ENCODE data around the gene DNM1.

The DNM1 gene

GRCh38 chr9:128167209-128167608, 36.0 kb upstream of the DNM1 start:
- TF ChIP-seq, protein P1, sequence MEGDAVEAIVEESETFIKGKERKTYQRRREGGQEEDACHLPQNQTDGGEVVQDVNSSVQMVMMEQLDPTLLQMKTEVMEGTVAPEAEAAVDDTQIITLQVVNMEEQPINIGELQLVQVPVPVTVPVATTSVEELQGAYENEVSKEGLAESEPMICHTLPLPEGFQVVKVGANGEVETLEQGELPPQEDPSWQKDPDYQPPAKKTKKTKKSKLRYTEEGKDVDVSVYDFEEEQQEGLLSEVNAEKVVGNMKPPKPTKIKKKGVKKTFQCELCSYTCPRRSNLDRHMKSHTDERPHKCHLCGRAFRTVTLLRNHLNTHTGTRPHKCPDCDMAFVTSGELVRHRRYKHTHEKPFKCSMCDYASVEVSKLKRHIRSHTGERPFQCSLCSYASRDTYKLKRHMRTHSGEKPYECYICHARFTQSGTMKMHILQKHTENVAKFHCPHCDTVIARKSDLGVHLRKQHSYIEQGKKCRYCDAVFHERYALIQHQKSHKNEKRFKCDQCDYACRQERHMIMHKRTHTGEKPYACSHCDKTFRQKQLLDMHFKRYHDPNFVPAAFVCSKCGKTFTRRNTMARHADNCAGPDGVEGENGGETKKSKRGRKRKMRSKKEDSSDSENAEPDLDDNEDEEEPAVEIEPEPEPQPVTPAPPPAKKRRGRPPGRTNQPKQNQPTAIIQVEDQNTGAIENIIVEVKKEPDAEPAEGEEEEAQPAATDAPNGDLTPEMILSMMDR (IDR thresholded peaks at IDR 0.05; ENCODE audit: insufficient read depth, missing control alignments), result no peak
- DNase-seq (ENCODE audit: insufficient read length, low spot score) (no peak), FAIRE-seq (no peak)

GRCh38 chr9:128168731-128169308, 34.4 kb upstream of the DNM1 start:
- FAIRE-seq, result no peak
- TF ChIP-seq, protein P1 (IDR thresholded peaks at IDR 0.05; ENCODE audit: insufficient read depth, missing control alignments), result no peak
- no peak for DNase-seq (ENCODE audit: insufficient read length, low spot score)

- FAIRE-seq, result no peak
- TF ChIP-seq, protein P1 (IDR thresholded peaks at IDR 0.05; ENCODE audit: insufficient read depth, missing control alignments), result no peak
- no peak for DNase-seq (ENCODE audit: insufficient read length, low spot score)
Measured at GRCh38 chr9:128169492-128169891, 33.7 kb upstream of the DNM1 start.

- FAIRE-seq (no peak), DNase-seq (ENCODE audit: insufficient read length, low spot score) (peak; percentile 86)
- TF ChIP-seq, protein P1 (IDR thresholded peaks at IDR 0.05; ENCODE audit: insufficient read depth, missing control alignments), result no peak
Measured at GRCh38 chr9:128169925-128170324, 33.3 kb upstream of the DNM1 start.

DNA sequence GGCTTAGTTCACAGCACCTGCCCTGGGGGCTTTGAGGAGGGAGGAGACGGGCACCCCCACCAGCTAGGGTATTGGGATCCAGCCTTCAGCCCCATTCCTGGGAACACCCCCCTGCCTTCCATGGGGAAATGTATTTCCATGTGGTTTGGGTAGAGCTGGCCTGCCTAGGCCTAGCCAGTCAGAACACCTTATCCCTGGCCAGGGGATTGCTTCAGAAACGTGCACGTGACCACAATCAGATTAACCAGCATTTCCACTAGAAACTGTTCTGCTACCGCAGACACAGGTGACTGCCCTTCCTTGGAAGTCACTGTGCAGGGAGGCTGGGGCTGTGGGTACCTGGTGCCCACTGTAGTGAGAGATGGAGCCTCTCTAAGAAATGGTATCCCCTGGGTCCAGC, 29.1 kb upstream of the DNM1 start:
- TF ChIP-seq, protein P1 (IDR thresholded peaks at IDR 0.05; ENCODE audit: insufficient read depth, missing control alignments), result no peak
- peak; percentile 65 for DNase-seq (ENCODE audit: insufficient read length, low spot score)
- no peak for FAIRE-seq

- DNase-seq (ENCODE audit: insufficient read length, low spot score), result no peak
- no peak for FAIRE-seq
- TF ChIP-seq, protein P1 (IDR thresholded peaks at IDR 0.05; ENCODE audit: insufficient read depth, missing control alignments), result no peak
Measured at GRCh38 chr9:128175102-128175563, 28.0 kb upstream of the DNM1 start.

DNA sequence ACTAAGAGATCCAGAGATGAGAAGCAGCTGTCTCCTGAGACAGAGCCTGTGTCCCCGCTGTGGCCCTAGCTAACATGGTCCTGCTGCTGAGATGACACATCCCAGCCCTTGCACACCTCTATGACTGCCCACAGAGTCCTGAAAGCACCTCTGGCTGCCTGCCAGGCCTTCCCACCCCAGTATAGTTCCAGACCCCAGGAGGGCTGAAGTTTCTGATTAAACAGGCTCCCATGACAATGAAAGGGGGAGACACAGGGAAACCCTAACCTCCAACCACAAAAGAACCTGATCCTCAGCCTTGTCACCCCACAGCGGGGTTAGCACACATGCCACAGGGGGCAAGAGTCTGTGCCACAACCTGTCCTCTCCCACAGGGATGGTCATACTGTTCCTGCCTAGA, 27.5 kb upstream of the DNM1 start:
- TF ChIP-seq, protein P1 (IDR thresholded peaks at IDR 0.05; ENCODE audit: insufficient read depth, missing control alignments), result no peak
- DNase-seq (ENCODE audit: insufficient read length, low spot score) (no peak), FAIRE-seq (no peak)

Data from D721Med (cell line).